ENCODE results near the gene SPINK9. TPM values are rescaled to one million over a fixed set of nuclear protein-coding genes. Genes with fewer than 3 reads are reported as not detected.

Gene SPINK9
- total RNA-seq, 1 experiment from 2014 or later = not detected

- no peak for ATAC-seq
- Mint-ChIP-seq H3K27ac (no peak overlapping the region), H3K9me3 (peaks cover 13% of the 10 kb centered on the region), H3K36me3 (peaks cover 7% of the 10 kb centered on the region; the same call in 1 of the 2 replicates), H3K27me3 (ENCODE audit: low read depth) (no peaks in the 10 kb centered on the region), H3K4me1 (peaks cover 4% of the 10 kb centered on the region), H3K4me3 (no peak overlapping the region)
- DNase-seq (ENCODE audit: low spot score) = no peak
- TF ChIP-seq NR1H2 (CRISPR knock-in tag; IDR thresholded peaks at IDR 0.05) (no peak), ZBTB43 (CRISPR knock-in tag; IDR thresholded peaks at IDR 0.05) (no peak), ZNF416 (CRISPR knock-in tag; IDR thresholded peaks at IDR 0.05) (no peak), CREB1 (CRISPR knock-in tag; IDR thresholded peaks at IDR 0.05) (no peak), E2F5 (CRISPR knock-in tag; IDR thresholded peaks at IDR 0.05) (no peak), ESRRA (CRISPR knock-in tag; IDR thresholded peaks at IDR 0.05; ENCODE audit: borderline replicate concordance) (no peak), ZNF317 (CRISPR knock-in tag; IDR thresholded peaks at IDR 0.05; ENCODE audit: borderline replicate concordance, low read depth) (no peak), GTF2I (CRISPR knock-in tag; conservative IDR thresholded peaks at IDR 0.05) (no peak), JUN (CRISPR knock-in tag; IDR thresholded peaks at IDR 0.05) (no peak), CTCF (IDR thresholded peaks at IDR 0.05) (no peak), NFE2L1 (CRISPR knock-in tag; IDR thresholded peaks at IDR 0.05) (no peak), ZNF512 (CRISPR knock-in tag; IDR thresholded peaks at IDR 0.05; ENCODE audit: borderline replicate concordance) (no peak), FOXK1 (CRISPR knock-in tag; IDR thresholded peaks at IDR 0.05) (no peak)
- TF ChIP-seq, protein P1, sequence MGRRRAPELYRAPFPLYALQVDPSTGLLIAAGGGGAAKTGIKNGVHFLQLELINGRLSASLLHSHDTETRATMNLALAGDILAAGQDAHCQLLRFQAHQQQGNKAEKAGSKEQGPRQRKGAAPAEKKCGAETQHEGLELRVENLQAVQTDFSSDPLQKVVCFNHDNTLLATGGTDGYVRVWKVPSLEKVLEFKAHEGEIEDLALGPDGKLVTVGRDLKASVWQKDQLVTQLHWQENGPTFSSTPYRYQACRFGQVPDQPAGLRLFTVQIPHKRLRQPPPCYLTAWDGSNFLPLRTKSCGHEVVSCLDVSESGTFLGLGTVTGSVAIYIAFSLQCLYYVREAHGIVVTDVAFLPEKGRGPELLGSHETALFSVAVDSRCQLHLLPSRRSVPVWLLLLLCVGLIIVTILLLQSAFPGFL (CRISPR knock-in tag; IDR thresholded peaks at IDR 0.05; ENCODE audit: borderline replicate concordance) = no peak
- CTCF ChIA-PET = no interaction called here
- POLR2A ChIA-PET = no interaction called here
Observed at GRCh38 chr5:148372893-148373292, 37.5 kb downstream of the SPINK9 start.

GRCh38 chr5:148374690-148375360 is 39.5 kb downstream of the SPINK9 start:
- no peak overlapping the region for H3K4me3 Mint-ChIP-seq
- H3K9me3 Mint-ChIP-seq = peaks cover 15% of the 10 kb centered on the region
- ATAC-seq (peak; percentile 99), DNase-seq (ENCODE audit: low spot score) (peak; percentile 36)
- H3K27me3 Mint-ChIP-seq (ENCODE audit: low read depth) = no peaks in the 10 kb centered on the region
- POLR2A ChIA-PET = no interaction called here
- peaks cover 4% of the 10 kb centered on the region for H3K4me1 Mint-ChIP-seq
- H3K27ac Mint-ChIP-seq = no peak overlapping the region
- CTCF ChIA-PET = interaction anchor here (1.0 to 2.7 kb wide), 12 partner anchors 8 to 238 kb away, joined by 3 to 18 read pairs (median 4); no protein-coding TSS in a partner anchor
- peaks cover 17% of the 10 kb centered on the region for H3K36me3 Mint-ChIP-seq
- TF ChIP-seq ZNF121 (CRISPR knock-in tag; IDR thresholded peaks at IDR 0.05) (no peak), ZNF219 (CRISPR knock-in tag; IDR thresholded peaks at IDR 0.05; ENCODE audit: borderline replicate concordance) (no peak), AR (CRISPR knock-in tag; IDR thresholded peaks at IDR 0.05) (no peak), ELF4 (CRISPR knock-in tag; IDR thresholded peaks at IDR 0.05; ENCODE audit: low read depth) (no peak), ZNF423 (CRISPR knock-in tag; IDR thresholded peaks at IDR 0.05) (no peak), ATF1 (CRISPR knock-in tag; IDR thresholded peaks at IDR 0.05) (no peak)
- TF ChIP-seq, protein P2, sequence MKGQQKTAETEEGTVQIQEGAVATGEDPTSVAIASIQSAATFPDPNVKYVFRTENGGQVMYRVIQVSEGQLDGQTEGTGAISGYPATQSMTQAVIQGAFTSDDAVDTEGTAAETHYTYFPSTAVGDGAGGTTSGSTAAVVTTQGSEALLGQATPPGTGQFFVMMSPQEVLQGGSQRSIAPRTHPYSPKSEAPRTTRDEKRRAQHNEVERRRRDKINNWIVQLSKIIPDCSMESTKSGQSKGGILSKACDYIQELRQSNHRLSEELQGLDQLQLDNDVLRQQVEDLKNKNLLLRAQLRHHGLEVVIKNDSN (CRISPR knock-in tag; IDR thresholded peaks at IDR 0.05) = peak; percentile 77
- TF ChIP-seq, protein P3, sequence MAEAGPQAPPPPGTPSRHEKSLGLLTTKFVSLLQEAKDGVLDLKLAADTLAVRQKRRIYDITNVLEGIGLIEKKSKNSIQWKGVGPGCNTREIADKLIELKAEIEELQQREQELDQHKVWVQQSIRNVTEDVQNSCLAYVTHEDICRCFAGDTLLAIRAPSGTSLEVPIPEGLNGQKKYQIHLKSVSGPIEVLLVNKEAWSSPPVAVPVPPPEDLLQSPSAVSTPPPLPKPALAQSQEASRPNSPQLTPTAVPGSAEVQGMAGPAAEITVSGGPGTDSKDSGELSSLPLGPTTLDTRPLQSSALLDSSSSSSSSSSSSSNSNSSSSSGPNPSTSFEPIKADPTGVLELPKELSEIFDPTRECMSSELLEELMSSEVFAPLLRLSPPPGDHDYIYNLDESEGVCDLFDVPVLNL (CRISPR knock-in tag; IDR thresholded peaks at IDR 0.05; ENCODE audit: borderline replicate concordance, low read depth) = no peak
- TF ChIP-seq, protein P4, sequence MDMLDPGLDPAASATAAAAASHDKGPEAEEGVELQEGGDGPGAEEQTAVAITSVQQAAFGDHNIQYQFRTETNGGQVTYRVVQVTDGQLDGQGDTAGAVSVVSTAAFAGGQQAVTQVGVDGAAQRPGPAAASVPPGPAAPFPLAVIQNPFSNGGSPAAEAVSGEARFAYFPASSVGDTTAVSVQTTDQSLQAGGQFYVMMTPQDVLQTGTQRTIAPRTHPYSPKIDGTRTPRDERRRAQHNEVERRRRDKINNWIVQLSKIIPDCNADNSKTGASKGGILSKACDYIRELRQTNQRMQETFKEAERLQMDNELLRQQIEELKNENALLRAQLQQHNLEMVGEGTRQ (CRISPR knock-in tag; IDR thresholded peaks at IDR 0.05) = peak; percentile 80
